CD4-positive, alpha-beta T cell treated with Interferon gamma for 1 hour (primary cell): Measurements from ENCODE around the gene PCDHGC3.
"Not testable (repeated sequence)": the region's sequence is repeated elsewhere in the genome, so short reads cannot be mapped to it uniquely, and the experiment has no call there.

Source experiments
- DNase-seq: peaks from one replicate; pipeline ENCODE4 v3.0.0-alpha.2; 2020

The PCDHGC3 gene

DNA sequence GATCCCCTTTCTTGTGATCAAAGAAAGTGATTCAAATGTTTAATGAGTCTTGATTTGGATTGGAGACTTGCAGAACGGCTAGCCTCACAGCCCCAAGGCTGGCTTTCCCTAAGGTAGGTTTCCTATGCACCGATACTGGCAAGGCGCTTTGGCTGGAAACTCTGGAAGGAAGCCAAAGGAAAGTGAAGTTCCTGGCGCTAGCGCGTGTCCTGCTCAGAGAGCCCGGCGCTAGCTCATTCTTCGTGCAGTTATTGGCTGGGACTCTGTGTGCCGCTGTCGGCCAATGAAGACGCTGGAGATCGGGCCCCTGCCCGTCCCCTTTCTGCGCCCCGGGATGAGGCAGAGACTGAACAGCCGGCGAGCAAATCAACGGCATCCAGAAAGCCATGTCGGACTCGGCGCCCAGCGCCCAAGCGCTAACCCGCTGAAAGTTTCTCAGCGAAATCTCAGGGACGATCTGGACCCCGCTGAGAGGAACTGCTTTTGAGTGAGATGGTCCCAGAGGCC lies at the start of gene PCDHGC3:
Gene PCDHGC3 (plus strand): TSS at position 342 of the 507 bp plus-strand sequence. CDS start 151 bp downstream, at position 493.
- DNase-seq, result peak; percentile 31

GRCh38 chr5:141427783-141428426 lies 47.9 kb upstream of the PCDHGC3 start:
- DNase-seq, result no peak

- DNase-seq, result peak; percentile 22
Measured at GRCh38 chr5:141430332-141431113, 45.2 kb upstream of the PCDHGC3 start, which contains the start of gene PCDHGA12. PCDHGA12 (plus strand) TSS chr5:141430507; CDS start chr5:141430760, 253 bp downstream.

GRCh38 chr5:141431286-141431685 lies 44.5 kb upstream of the PCDHGC3 start:
- DNase-seq, result no peak

- DNase-seq, result not testable (repeated sequence)
Measured at GRCh38 chr5:141432308-141432707, 43.5 kb upstream of the PCDHGC3 start.

GRCh38 chr5:141432726-141433125 lies 43.0 kb upstream of the PCDHGC3 start:
- DNase-seq, result not testable (repeated sequence)

GRCh38 chr5:141434006-141434405 lies 41.8 kb upstream of the PCDHGC3 start:
- DNase-seq, result no peak

DNA sequence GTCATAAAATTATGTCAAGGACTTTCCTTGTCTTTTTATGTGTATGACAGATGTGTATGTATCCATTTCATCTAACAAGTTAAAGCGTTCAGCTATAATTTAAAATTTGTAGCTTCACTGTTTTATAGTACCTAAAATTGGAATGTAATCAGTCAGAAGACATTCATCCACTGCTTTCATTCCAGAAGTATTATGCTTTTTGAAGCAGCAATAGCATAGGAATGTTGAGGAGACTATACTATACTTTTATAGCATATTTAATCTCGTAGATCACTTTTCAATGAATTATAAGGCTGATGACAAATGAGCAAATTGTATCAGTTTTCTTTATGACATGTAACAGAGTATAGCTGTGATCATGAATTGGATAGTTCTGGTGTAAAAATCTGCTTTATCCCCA lies 38.5 kb upstream of the PCDHGC3 start:
- no peak for DNase-seq

DNA sequence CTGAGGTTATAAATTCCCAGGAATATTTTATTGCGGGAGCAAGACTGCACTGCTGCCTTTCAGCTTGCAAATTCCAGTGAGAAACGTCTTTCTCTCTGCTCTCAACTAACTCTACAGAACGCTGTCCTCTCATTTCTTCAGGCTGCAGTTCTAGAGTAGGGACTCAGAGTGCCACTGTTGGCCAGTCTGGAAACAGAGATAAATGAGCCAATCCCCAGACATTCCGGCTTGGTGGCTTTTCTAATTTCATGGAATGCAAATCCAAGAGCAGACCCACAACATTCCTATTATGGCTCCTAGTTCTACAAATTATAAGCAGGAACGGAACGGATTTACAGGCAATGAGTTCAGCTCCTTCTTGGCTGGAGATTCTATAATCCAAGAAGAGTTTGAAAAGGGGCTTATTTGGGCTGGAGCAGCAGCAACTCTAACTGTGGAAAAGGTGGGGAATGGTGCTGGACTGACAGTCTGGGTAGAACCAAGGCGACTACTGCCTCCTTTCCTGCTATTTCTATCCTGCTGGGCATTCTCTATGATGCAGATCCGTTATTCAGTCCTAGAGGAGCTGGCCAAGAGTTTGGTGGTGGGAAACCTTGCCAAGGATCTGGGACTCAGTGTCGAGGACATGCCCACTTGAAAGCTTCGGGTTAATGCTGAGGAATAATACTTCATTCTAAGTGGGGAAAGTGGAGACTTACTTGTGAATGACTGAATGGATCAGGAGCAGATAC lies 36.2 kb upstream of the PCDHGC3 start:
- no peak for DNase-seq

DNA sequence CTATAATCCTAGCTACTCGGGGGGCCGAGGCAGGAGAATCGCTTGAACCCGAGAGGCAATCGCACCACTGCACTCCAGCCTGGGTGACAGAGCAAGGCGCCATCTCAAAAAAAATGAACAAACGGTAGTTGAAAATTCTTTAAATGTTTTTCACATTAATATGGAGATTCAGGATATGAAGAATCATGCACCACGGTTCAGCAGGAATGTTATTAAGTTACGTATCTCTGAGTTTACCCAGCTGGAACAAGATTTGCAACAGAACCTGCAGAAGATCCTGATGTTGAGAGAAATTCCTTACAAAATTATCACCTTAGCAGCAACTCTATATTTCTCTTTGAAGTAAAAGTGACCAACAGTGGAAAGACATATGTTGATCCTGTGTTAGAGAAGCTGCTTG lies 35.4 kb upstream of the PCDHGC3 start:
- no peak for DNase-seq

DNA sequence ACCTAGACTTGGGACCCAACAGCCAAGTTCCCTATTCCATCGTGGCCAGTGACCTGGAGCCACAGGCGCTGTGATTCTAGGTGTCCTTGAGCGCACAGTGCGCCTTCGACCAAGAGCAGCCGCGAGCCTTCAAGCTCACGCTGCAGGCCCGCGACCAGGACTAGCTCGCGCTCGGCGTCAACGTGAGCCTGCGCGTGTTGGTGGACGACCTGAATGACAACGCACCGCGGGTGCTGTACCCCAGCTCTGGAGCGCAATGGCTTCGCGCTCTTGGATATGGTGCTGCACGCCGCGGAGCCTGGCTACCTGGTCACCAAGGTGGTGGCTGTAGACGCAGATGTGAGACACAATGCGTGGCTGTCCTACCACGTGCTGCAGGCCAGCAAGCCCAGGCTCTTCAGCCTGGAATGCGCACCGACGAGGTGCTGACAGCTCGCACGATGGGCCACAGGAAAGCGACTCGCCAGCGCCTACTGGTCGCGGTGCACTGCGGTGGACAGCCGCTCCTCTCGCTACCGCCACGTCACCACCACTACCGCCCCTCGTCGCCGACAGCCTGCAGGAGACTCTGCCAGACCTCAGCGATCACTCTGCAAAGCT lies 34.1 kb upstream of the PCDHGC3 start:
- DNase-seq, result no peak

GRCh38 chr5:141465351-141465750 lies 10.4 kb upstream of the PCDHGC3 start:
- no peak for DNase-seq

DNA sequence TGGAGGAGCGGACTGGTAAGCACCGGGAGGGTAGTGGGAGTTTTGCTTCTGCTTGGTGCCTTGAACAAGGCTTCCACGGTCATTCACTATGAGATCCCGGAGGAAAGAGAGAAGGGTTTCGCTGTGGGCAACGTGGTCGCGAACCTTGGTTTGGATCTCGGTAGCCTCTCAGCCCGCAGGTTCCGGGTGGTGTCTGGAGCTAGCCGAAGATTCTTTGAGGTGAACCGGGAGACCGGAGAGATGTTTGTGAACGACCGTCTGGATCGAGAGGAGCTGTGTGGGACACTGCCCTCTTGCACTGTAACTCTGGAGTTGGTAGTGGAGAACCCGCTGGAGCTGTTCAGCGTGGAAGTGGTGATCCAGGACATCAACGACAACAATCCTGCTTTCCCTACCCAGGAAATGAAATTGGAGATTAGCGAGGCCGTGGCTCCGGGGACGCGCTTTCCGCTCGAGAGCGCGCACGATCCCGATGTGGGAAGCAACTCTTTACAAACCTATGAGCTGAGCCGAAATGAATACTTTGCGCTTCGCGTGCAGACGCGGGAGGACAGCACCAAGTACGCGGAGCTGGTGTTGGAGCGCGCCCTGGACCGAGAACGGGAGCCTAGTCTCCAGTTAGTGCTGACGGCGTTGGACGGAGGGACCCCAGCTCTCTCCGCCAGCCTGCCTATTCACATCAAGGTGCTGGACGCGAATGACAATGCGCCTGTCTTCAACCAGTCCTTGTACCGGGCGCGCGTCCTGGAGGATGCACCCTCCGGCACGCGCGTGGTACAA lies 556 bp downstream of the PCDHGC3 start:
- DNase-seq, result no peak

DNA sequence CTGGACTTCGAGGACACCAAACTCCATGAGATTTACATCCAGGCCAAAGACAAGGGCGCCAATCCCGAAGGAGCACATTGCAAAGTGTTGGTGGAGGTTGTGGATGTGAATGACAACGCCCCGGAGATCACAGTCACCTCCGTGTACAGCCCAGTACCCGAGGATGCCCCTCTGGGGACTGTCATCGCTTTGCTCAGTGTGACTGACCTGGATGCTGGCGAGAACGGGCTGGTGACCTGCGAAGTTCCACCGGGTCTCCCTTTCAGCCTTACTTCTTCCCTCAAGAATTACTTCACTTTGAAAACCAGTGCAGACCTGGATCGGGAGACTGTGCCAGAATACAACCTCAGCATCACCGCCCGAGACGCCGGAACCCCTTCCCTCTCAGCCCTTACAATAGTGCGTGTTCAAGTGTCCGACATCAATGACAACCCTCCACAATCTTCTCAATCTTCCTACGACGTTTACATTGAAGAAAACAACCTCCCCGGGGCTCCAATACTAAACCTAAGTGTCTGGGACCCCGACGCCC lies 1.3 kb downstream of the PCDHGC3 start:
- no peak for DNase-seq

GRCh38 chr5:141477815-141478214 lies 2.0 kb downstream of the PCDHGC3 start:
- DNase-seq, result no peak

DNA sequence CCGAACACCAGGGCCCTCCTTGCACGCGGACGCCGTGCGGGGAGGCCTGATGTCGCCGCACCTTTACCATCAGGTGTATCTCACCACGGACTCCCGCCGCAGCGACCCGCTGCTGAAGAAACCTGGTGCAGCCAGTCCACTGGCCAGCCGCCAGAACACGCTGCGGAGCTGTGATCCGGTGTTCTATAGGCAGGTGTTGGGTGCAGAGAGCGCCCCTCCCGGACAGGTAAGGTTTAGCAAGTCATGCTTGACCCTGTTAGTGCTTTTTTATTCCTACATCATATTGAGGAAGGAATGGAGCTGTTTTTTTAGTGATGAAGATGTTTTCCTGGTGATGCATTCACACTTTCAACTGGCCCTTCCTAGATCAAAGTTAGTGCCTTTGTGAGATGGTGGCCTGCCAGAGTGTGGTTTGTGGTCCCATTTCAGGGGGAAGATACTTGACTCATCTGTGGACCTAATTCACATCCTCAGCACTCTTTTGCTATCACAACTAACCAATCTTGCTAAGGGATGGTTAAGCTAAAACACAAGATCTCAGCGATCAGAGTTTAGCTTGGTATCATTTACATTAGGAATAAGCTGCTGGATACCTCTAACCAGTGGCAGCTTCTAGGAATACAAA lies 2.7 kb downstream of the PCDHGC3 start:
- DNase-seq, result no peak

GRCh38 chr5:141479776-141480175 lies 4.0 kb downstream of the PCDHGC3 start:
- no peak for DNase-seq

DNA sequence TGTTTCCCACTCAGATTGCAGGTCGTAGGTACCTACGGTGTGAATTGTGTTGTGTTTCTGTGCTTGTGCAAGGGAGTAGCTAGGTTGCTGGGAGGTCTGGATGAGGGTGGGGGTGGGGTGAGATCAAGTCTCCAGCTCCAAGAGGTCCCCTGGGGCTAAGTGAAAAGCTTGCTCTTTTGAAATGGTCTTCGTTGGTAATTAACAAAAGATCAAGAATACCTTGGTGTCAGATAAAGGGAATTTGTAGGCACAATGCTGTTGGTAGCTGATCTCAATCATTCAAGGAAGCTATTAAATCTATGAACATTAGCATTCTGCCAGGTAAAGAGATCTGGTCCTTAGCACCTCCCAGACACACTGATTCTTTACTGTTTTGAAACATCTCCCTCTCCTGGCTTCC lies 8.1 kb downstream of the PCDHGC3 start:
- no peak for DNase-seq

- DNase-seq, result no peak
Measured at GRCh38 chr5:141484310-141484640, 8.5 kb downstream of the PCDHGC3 start.

DNA sequence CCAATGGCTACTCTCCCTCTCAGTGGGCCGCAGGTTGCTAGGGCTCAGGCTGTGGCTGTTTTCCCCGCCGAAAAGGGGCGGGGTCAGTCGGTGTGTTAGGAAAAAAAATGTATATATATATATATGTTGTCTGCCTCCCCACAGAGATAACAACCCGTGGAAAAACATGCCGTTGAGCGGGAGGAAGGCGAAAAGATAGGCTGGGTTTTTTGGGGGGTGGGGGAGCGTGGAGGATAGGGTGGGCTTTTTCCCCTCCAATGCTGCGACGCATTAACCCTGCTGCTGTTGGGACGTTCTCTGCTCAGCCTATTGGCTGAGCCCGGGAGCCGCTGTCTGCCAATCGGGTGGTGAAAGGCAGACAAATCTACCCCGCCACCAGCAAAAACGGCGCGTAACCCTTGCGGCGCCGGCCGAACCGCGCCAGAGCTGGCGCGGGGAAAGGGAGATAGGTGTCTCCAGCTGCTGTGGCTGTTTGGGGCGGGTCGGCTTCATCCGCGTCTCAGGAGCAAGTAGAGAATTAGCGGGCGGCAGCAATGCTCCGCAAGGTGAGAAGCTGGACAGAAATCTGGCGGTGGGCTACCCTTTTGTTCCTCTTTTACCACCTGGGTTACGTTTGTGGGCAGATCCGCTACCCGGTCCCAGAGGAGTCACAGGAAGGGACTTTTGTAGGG lies 9.0 kb downstream of the PCDHGC3 start, which contains the start of gene PCDHGC4:
Gene PCDHGC4 (plus strand): TSS at position 390 of the 671 bp plus-strand sequence. CDS start 144 bp downstream, at position 534.
- DNase-seq, result no peak
